HEK293 (cell line): ENCODE measurements around the gene SIAH2.

Experiments used
- CTCF ChIA-PET: fragments of 350-600 bp; formaldehyde crosslinking; extraction: SDS; loops from one replicate; lab custom pipeline; 2021; ENCODE audit warnings: antibody characterized with exemption; lab: Yijun Ruan, JAX
- POLR2A ChIA-PET: fragments of 300-600 bp; formaldehyde crosslinking; extraction: SDS; loops from one replicate; lab custom pipeline; 2020; ENCODE audit warnings: antibody characterized with exemption, inconsistent platforms; lab: Yijun Ruan, JAX
- H3K27ac ChIP-seq: fragments of 200-500 bp; sonication (Bioruptor generic); 2 replicates; pipeline ENCODE4 v1.5.1; 2014; ENCODE audit warnings: low read depth, low read length, control low read depth, inconsistent platforms; ENCODE audit errors: extremely low read depth
- H3K36me3 ChIP-seq, 2 experiments: fragments of 200-500 bp in 1 of 2; sonication (Bioruptor generic) in 1 of 2; 1 replicate in 1 of 2; 2 replicates in 1 of 2; pipeline ENCODE4 v1.5.1; 2014 to 2017; ENCODE audit warnings: inconsistent platforms in 2 of 2, low read length in 2 of 2; ENCODE audit not compliant: control insufficient read depth in 2 of 2, insufficient read depth in 1 of 2
- H3K4me1 ChIP-seq: fragments of 200-500 bp; sonication (Bioruptor generic); 2 replicates; pipeline ENCODE4 v1.5.1; 2014; ENCODE audit warnings: mild to moderate bottlenecking, low read length, inconsistent platforms; ENCODE audit not compliant: control insufficient read depth, insufficient read depth
- H3K4me3 ChIP-seq: 2 replicates; pipeline ENCODE4 v1.5.1; 2011; ENCODE audit warnings: low read depth, mild to moderate bottlenecking, control low read depth, low read length, moderate library complexity
- H3K9me3 ChIP-seq: fragments of 200-500 bp; sonication (Bioruptor generic); 2 replicates; pipeline ENCODE4 v1.5.1; 2014; ENCODE audit warnings: low read depth, low read length, inconsistent platforms; ENCODE audit not compliant: control insufficient read depth, insufficient read depth
- BCL6B ChIP-seq: fragments of 450-650 bp; formaldehyde crosslinking; IDR thresholded peaks from 2 replicates; pipeline ENCODE4 v1.5.1; 2017; ENCODE audit warnings: missing biosample characterization, missing genetic modification characterization
- GLIS1 ChIP-seq: fragments of 450-650 bp; formaldehyde crosslinking; IDR thresholded peaks from 2 replicates; pipeline ENCODE4 v1.5.1; 2016; ENCODE audit warnings: missing biosample characterization, missing genetic modification characterization
- PRDM1 ChIP-seq: fragments of 450-650 bp; formaldehyde crosslinking; IDR thresholded peaks from 2 replicates; pipeline ENCODE4; 2016; ENCODE audit warnings: missing biosample characterization, missing genetic modification characterization
- ZBTB1 ChIP-seq: fragments of 450-650 bp; formaldehyde crosslinking; IDR thresholded peaks from 2 replicates; pipeline ENCODE4 v1.5.1; 2016; ENCODE audit warnings: missing biosample characterization, missing genetic modification characterization
- ZBTB44 ChIP-seq: fragments of 450-650 bp; IDR thresholded peaks from 2 replicates; pipeline ENCODE4 v1.5.1; 2018; ENCODE audit warnings: missing biosample characterization, mild to moderate bottlenecking, missing genetic modification characterization
- ZFHX2 ChIP-seq: fragments of 450-650 bp; formaldehyde crosslinking; conservative IDR thresholded peaks from 2 replicates; pipeline ENCODE4 v1.5.1; 2016; ENCODE audit warnings: missing biosample characterization, missing genetic modification characterization
- ZIC2 ChIP-seq: fragments of 450-650 bp; formaldehyde crosslinking; IDR thresholded peaks from 2 replicates; pipeline ENCODE4 v1.5.1; 2016; ENCODE audit warnings: missing biosample characterization, missing genetic modification characterization
- ZNF148 ChIP-seq: fragments of 450-650 bp; formaldehyde crosslinking; IDR thresholded peaks from 2 replicates; pipeline ENCODE4 v1.5.0; 2017; ENCODE audit warnings: missing biosample characterization, missing genetic modification characterization, borderline replicate concordance
- ZNF335 ChIP-seq: fragments of 450-650 bp; formaldehyde crosslinking; conservative IDR thresholded peaks from 2 replicates; pipeline ENCODE4 v1.5.1; 2016; ENCODE audit warnings: missing biosample characterization, missing genetic modification characterization
- ZNF580 ChIP-seq: fragments of 450-650 bp; formaldehyde crosslinking; IDR thresholded peaks from 2 replicates; pipeline ENCODE4 v1.5.1; 2016; ENCODE audit warnings: missing biosample characterization, missing genetic modification characterization
- ZNF600 ChIP-seq: fragments of 450-650 bp; formaldehyde crosslinking; IDR thresholded peaks from 2 replicates; pipeline ENCODE4 v1.5.1; 2016; ENCODE audit warnings: missing biosample characterization, missing genetic modification characterization
- ZNF626 ChIP-seq: fragments of 450-650 bp; sonication (Bioruptor Pico); formaldehyde crosslinking; IDR thresholded peaks from 2 replicates; pipeline ENCODE4 v1.5.1; 2018; ENCODE audit warnings: missing biosample characterization, missing genetic modification characterization, inconsistent platforms
- ZSCAN4 ChIP-seq: fragments of 450-650 bp; formaldehyde crosslinking; IDR thresholded peaks from 2 replicates; pipeline ENCODE4 v1.5.1; 2017; ENCODE audit warnings: missing biosample characterization, missing genetic modification characterization
- TF ChIP-seq, protein P1 (sequence below): fragments of 450-650 bp; formaldehyde crosslinking; IDR thresholded peaks from 2 replicates; pipeline ENCODE4 v1.5.1; 2016; ENCODE audit warnings: missing biosample characterization, missing genetic modification characterization
- TF ChIP-seq, protein P2 (sequence below): fragments of 450-650 bp; formaldehyde crosslinking; optimal IDR thresholded peaks from 2 replicates; pipeline ENCODE3; 2016; ENCODE audit warnings: missing biosample characterization, mild to moderate bottlenecking, missing genetic modification characterization

Gene SIAH2

GRCh38 chr3:150800722-150801121, 37.8 kb upstream of the SIAH2 start:
- Histone ChIP-seq H3K9me3 (no peaks in the 10 kb centered on the region), H3K27ac (no peak overlapping the region), H3K4me1 (0 out of 2 replicates have a peak, but pooled peaks cover 6% of the 10 kb centered on the region), H3K4me3 (no peak overlapping the region), H3K36me3 (no peaks in the 10 kb centered on the region)
- TF ChIP-seq ZIC2 (no peak), ZNF600 (tag by site-specific recombination) (no peak), ZNF580 (tag by site-specific recombination) (no peak), ZSCAN4 (tag by site-specific recombination) (no peak), ZNF148 (no peak)
- TF ChIP-seq, protein P1, sequence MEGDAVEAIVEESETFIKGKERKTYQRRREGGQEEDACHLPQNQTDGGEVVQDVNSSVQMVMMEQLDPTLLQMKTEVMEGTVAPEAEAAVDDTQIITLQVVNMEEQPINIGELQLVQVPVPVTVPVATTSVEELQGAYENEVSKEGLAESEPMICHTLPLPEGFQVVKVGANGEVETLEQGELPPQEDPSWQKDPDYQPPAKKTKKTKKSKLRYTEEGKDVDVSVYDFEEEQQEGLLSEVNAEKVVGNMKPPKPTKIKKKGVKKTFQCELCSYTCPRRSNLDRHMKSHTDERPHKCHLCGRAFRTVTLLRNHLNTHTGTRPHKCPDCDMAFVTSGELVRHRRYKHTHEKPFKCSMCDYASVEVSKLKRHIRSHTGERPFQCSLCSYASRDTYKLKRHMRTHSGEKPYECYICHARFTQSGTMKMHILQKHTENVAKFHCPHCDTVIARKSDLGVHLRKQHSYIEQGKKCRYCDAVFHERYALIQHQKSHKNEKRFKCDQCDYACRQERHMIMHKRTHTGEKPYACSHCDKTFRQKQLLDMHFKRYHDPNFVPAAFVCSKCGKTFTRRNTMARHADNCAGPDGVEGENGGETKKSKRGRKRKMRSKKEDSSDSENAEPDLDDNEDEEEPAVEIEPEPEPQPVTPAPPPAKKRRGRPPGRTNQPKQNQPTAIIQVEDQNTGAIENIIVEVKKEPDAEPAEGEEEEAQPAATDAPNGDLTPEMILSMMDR: no peak
- TF ChIP-seq, protein P2, sequence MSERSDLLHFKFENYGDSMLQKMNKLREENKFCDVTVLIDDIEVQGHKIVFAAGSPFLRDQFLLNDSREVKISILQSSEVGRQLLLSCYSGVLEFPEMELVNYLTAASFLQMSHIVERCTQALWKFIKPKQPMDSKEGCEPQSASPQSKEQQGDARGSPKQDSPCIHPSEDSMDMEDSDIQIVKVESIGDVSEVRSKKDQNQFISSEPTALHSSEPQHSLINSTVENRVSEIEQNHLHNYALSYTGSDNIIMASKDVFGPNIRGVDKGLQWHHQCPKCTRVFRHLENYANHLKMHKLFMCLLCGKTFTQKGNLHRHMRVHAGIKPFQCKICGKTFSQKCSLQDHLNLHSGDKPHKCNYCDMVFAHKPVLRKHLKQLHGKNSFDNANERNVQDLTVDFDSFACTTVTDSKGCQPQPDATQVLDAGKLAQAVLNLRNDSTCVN (tag by site-specific recombination): no peak
- CTCF ChIA-PET: no interaction called here
- POLR2A ChIA-PET: no interaction called here

- POLR2A ChIA-PET: no interaction called here
- H3K36me3 ChIP-seq: no peaks in the 10 kb centered on the region
- H3K4me1 ChIP-seq: 0 out of 2 replicates have a peak, but pooled peaks cover 6% of the 10 kb centered on the region
- CTCF ChIA-PET: interaction anchor here (0.6 kb wide), 1 partner anchor 76 kb away, joined by 3 read pairs; no protein-coding TSS in a partner anchor
- H3K27ac ChIP-seq: no peak overlapping the region
- TF ChIP-seq ZIC2 (peak; percentile 97), ZFHX2 (tag by site-specific recombination) (peak; percentile 66), ZNF335 (0 out of 2 replicates have a peak, but pooled peaks have one; percentile 24), GLIS1 (tag by site-specific recombination) (peak; percentile 71), ZNF626 (tag by site-specific recombination) (no peak), BCL6B (tag by site-specific recombination) (peak; percentile 70), ZBTB44 (tag by site-specific recombination) (0 out of 2 replicates have a peak, but pooled peaks have one; percentile 13), PRDM1 (tag by site-specific recombination) (0 out of 2 replicates have a peak, but pooled peaks have one; percentile 13), ZBTB1 (no peak)
- H3K4me3 ChIP-seq: no peak overlapping the region
- H3K9me3 ChIP-seq: no peaks in the 10 kb centered on the region
Measured at GRCh38 chr3:150798122-150798618, 35.2 kb upstream of the SIAH2 start.
